Transverse colon (tissue), 3 donors: ENCODE measurements around the gene ANKEF1.

Experiments
- EP300 ChIP-seq: sonication (generic); formaldehyde crosslinking; IDR thresholded peaks from one replicate; pipeline ENCODE4 v1.6.1; 2017; ENCODE audit warnings: antibody characterized with exemption, low read depth
- TF ChIP-seq, protein P1 (sequence below), 5 experiments: fragments of 200-600 bp in 3 of 5; fragments of 450-650 bp in 2 of 5; sonication (generic) in 3 of 5; IDR thresholded peaks; 1 replicate in 2 of 5; 2 replicates in 3 of 5; pipeline ENCODE4 v1.5.1; 2016 to 2017; ENCODE audit warnings: antibody characterized with exemption in 5 of 5, inconsistent platforms in 3 of 5, mild to moderate bottlenecking in 2 of 5, moderate library complexity in 1 of 5

DNA sequence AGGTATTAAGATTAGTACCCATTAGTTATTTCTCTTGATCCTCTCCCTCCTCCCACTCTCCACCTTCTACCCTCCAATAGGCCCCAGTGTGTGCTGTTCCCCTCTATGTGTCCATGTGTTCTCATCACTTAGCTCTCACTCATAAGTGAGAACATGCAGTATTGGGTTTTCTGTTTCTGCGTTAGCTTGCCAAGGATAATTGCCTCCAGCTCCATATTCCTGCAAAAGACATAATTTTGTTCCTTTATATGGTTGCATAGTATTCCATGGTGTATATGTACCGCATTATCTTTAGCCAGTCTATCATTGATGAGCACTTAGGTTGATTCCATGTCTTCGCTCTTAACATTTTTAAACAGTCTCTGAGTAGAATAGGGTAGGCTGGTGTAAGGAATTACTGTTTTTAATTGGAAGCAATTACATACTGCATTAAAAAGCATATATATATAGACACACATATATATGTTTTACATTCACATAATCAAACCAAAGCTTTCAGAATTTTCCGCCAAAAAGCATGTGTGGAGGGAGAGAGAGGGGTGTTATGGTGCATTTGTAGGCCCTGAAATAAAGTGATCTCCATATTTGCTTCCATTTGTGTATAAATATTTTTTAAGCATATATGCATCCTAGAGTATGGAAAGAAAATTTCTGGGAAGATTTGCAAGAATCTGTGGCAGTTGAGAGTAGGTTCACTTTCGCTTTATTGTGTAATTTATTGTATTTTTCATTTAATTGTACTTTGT, 709 bp upstream of the ANKEF1 start:
- TF ChIP-seq, protein P1, sequence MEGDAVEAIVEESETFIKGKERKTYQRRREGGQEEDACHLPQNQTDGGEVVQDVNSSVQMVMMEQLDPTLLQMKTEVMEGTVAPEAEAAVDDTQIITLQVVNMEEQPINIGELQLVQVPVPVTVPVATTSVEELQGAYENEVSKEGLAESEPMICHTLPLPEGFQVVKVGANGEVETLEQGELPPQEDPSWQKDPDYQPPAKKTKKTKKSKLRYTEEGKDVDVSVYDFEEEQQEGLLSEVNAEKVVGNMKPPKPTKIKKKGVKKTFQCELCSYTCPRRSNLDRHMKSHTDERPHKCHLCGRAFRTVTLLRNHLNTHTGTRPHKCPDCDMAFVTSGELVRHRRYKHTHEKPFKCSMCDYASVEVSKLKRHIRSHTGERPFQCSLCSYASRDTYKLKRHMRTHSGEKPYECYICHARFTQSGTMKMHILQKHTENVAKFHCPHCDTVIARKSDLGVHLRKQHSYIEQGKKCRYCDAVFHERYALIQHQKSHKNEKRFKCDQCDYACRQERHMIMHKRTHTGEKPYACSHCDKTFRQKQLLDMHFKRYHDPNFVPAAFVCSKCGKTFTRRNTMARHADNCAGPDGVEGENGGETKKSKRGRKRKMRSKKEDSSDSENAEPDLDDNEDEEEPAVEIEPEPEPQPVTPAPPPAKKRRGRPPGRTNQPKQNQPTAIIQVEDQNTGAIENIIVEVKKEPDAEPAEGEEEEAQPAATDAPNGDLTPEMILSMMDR (IDR thresholded peaks at IDR 0.05): no peak
- TF ChIP-seq EP300: no peak
